Endothelial cell of umbilical vein (primary cell): ENCODE results near the gene ZNF22. TPM values are rescaled to one million over a fixed set of nuclear protein-coding genes. Genes with fewer than 3 reads are reported as not detected.
A peak's percentile ranks its signal among the peaks of the same experiment; 100 is the strongest.

ENCODE experiments used
- BruUV-seq: library from RNA; stranded (reverse); fragments of 400-500 nt; replicated peaks from 2 replicates; lab custom pipeline; 2021; lab: Mats Ljungman, UMichigan
- CTCF ChIA-PET: fragments of 300-600, 350-600 bp; sonication (Branson Sonifier 250); formaldehyde crosslinking; loops from one replicate; lab custom pipeline; 2021; ENCODE audit warnings: antibody characterized with exemption, inconsistent platforms; lab: Charles Lee
- POLR2A ChIA-PET: fragments of 300-600, 350-600 bp; sonication (Branson Sonifier 250); formaldehyde crosslinking; loops from one replicate; lab custom pipeline; 2021; ENCODE audit warnings: antibody characterized with exemption, inconsistent platforms; lab: Charles Lee
- DNase-seq: peaks from one replicate; pipeline ENCODE4 v3.0.0-alpha.2; 2011; ENCODE audit warnings: low read depth, low spot score
- FAIRE-seq: peaks from 2 replicates; lab custom pipeline; 2011; peaks lifted over from hg19 to GRCh38; lab: Jason Lieb, UNC
- H2AFZ ChIP-seq: 2 replicates; pipeline ENCODE4 v1.6.0; 2012; ENCODE audit warnings: low read depth, low read length, control low read depth, inconsistent platforms
- H3K27ac ChIP-seq: 2 replicates; pipeline ENCODE4 v1.5.1; 2011; ENCODE audit warnings: low read depth, mild to moderate bottlenecking, control low read depth, low read length, moderate library complexity; ENCODE audit not compliant: insufficient read depth
- H3K27me3 ChIP-seq, 2 experiments: 2 replicates each; pipeline versions ENCODE4 v1.6.0 to v1.6.1; 2011; ENCODE audit warnings: low read length in 2 of 2, mixed read lengths in 1 of 2; ENCODE audit not compliant: control insufficient read depth in 2 of 2, insufficient read depth in 2 of 2
- H3K36me3 ChIP-seq, 2 experiments: 2 replicates in 1 of 2; 3 replicates in 1 of 2; pipeline ENCODE4 v1.5.1; 2011; ENCODE audit warnings: low read length in 2 of 2, mild to moderate bottlenecking in 1 of 2, moderate library complexity in 1 of 2; ENCODE audit not compliant: control insufficient read depth in 2 of 2, insufficient read depth in 2 of 2; ENCODE audit errors: extremely low read depth in 1 of 2
- H3K4me1 ChIP-seq: 3 replicates; pipeline ENCODE4 v1.5.1; 2011; ENCODE audit warnings: mild to moderate bottlenecking, low read length; ENCODE audit not compliant: control insufficient read depth, insufficient read depth; ENCODE audit errors: extremely low read depth
- H3K4me2 ChIP-seq: 2 replicates; pipeline ENCODE4 v1.6.1; 2011; ENCODE audit warnings: low read length, control low read depth, mixed read lengths; ENCODE audit not compliant: insufficient read depth
- H3K4me3 ChIP-seq, 3 experiments: fragments of 200-600 bp in 1 of 3; sonication (generic), shearing (Covaris generic) in 1 of 3; replicated peaks in 1 of 3; 2 replicates each; pipeline ENCODE4 v1.5.1; 2011 to 2016; ENCODE audit warnings: control low read depth in 3 of 3, low read length in 3 of 3, mild to moderate bottlenecking in 2 of 3, inconsistent platforms in 1 of 3, low read depth in 1 of 3, moderate library complexity in 1 of 3; ENCODE audit not compliant: insufficient read depth in 1 of 3
- H3K79me2 ChIP-seq: 2 replicates; pipeline ENCODE4 v1.6.0; 2012; ENCODE audit warnings: low read length, inconsistent platforms; ENCODE audit not compliant: control insufficient read depth, insufficient read depth
- H3K9ac ChIP-seq: replicated peaks from 2 replicates; pipeline ENCODE3; 2011; ENCODE audit warnings: low read length, control low read depth; ENCODE audit not compliant: insufficient read depth; ENCODE audit errors: extremely low read depth
- H3K9me1 ChIP-seq: replicated peaks from 3 replicates; pipeline ENCODE4 v1.6.0; 2011; ENCODE audit warnings: mild to moderate bottlenecking, low read length; ENCODE audit not compliant: control insufficient read depth, insufficient read depth; ENCODE audit errors: extremely low read depth
- H3K9me3 ChIP-seq: replicated peaks from 2 replicates; pipeline ENCODE4 v1.5.1; 2012; ENCODE audit warnings: low read length, inconsistent platforms; ENCODE audit not compliant: control insufficient read depth, insufficient read depth
- H4K20me1 ChIP-seq: replicated peaks from 2 replicates; pipeline ENCODE3; 2011; ENCODE audit warnings: mild to moderate bottlenecking, low read length; ENCODE audit not compliant: control insufficient read depth, insufficient read depth; ENCODE audit errors: extremely low read depth
- CTCF ChIP-seq, 2 donors: IDR thresholded peaks; 1 replicate in 1 of 2; 2 replicates in 1 of 2; pipeline ENCODE4 v1.5.1; 2011; ENCODE audit warnings: low read length in 2 of 2, mild to moderate bottlenecking in 2 of 2, moderate library complexity in 2 of 2, control low read depth in 1 of 2, inconsistent platforms in 1 of 2, low read depth in 1 of 2; ENCODE audit not compliant: insufficient read depth in 1 of 2; ENCODE audit errors: extremely low read depth in 1 of 2
- EZH2 ChIP-seq: IDR thresholded peaks from 2 replicates; pipeline ENCODE4 v1.6.1; 2012; ENCODE audit warnings: borderline replicate concordance, low read depth, mild to moderate bottlenecking, moderate library complexity, low read length, inconsistent platforms; ENCODE audit not compliant: severe bottlenecking
- FOS ChIP-seq: IDR thresholded peaks from 2 replicates; pipeline ENCODE4 v1.6.1; 2011; ENCODE audit warnings: mild to moderate bottlenecking, low read length, moderate library complexity, borderline replicate concordance; ENCODE audit not compliant: insufficient read depth
- GATA2 ChIP-seq: IDR thresholded peaks from 2 replicates; pipeline ENCODE4 v1.7.0; 2011; ENCODE audit warnings: low read depth, mild to moderate bottlenecking, moderate library complexity, mixed read lengths, low read length; ENCODE audit not compliant: insufficient read length, insufficient read depth
- JUN ChIP-seq: IDR thresholded peaks from 2 replicates; pipeline ENCODE4 v1.6.1; 2011; ENCODE audit warnings: borderline replicate concordance, low read depth; ENCODE audit not compliant: insufficient read length, insufficient read depth
- MAX ChIP-seq: IDR thresholded peaks from 2 replicates; pipeline ENCODE4 v1.6.1; 2011; ENCODE audit not compliant: insufficient read depth, insufficient read length
- MYC ChIP-seq: IDR thresholded peaks from one replicate; pipeline ENCODE4 v1.6.1; 2011; ENCODE audit warnings: mild to moderate bottlenecking, low read depth, low read length
- POLR2A ChIP-seq: IDR thresholded peaks from 2 replicates; pipeline ENCODE4 v1.6.1; 2012; ENCODE audit warnings: low read depth, mild to moderate bottlenecking, control low read depth, low read length
- POLR2AphosphoS5 ChIP-seq: IDR thresholded peaks from 2 replicates; pipeline ENCODE4 v1.6.1; 2012; ENCODE audit warnings: low read depth, mild to moderate bottlenecking, control low read depth, low read length, moderate library complexity; ENCODE audit not compliant: insufficient read depth
- dilution Hi-C: fragments of 300-500 bp; cut with MboI; formaldehyde crosslinking; loops from one replicate; pipeline ENCODE4 v1.15.0; 2019; ENCODE audit warnings: low sequenced_read_pairs; ENCODE audit not compliant: extremely low pct_ligation_motif_present
- intact Hi-C: fragments of 100-400 bp; cut with micrococcal nuclease; formaldehyde crosslinking; loops from one replicate; pipeline ENCODE4 v1.10.0; 2022
- polyA plus RNA-seq, 4 experiments: library from polyadenylated mRNA; depleted of rRNA in 3 of 4; stranded (reverse) in 3 of 4; unstranded in 1 of 4; fragments of >200 nt; gene quantifications; 2 replicates each; pipeline versions ENCODE4 v1.2.1 to v1.2.3, GENCODE V29; 2011 to 2012; ENCODE audit warnings: missing spikeins in 1 of 4
- total RNA-seq: library from RNA; stranded (reverse); gene quantifications from 2 replicates; pipeline ENCODE4 v1.2.3, GENCODE V29; 2021

Gene ZNF22
- total and polyA plus RNA-seq, 2 donors (not counting 3 experiments of a cell fraction or from before 2014, with no cell fraction given), result 21.0 to 48.7 TPM

- dilution Hi-C loops (no loop called here), intact Hi-C loops (loop anchor here (1.0 kb wide), 2 partner anchors 16 to 42 kb away; no protein-coding TSS in a partner anchor)
- Histone ChIP-seq H3K79me2 (no peaks in the 10 kb centered on the region), H2AFZ (peak within 1 kb of the TSS; percentile 100), H3K27me3 (no peaks in the 10 kb centered on the region), H3K9me3 (no peaks in the 10 kb centered on the region), H4K20me1 (no peaks in the 10 kb centered on the region), H3K27ac (peak within 1 kb of the TSS; percentile 57), H3K9ac (peak within 1 kb of the TSS; percentile 73), H3K9me1 (no peaks in the 10 kb centered on the region), H3K4me2 (peak within 1 kb of the TSS; percentile 65), H3K4me1 (peaks cover 11% of the 10 kb centered on the region), H3K4me3 (peak within 1 kb of the TSS; percentile 40 to 85 (median 74)), H3K36me3 (no peaks in the 10 kb centered on the region)
- no peak for TF ChIP-seq MYC
- peak; percentile 82 for TF ChIP-seq POLR2A
- peak; percentile 76 for TF ChIP-seq POLR2AphosphoS5
- TSS peak; percentile 52 for BruUV-seq
- ChIA-PET POLR2A (no interaction called here), CTCF (interaction anchor here (0.8 to 1.5 kb wide), 2 partner anchors 22 to 27 kb away, joined by 3 to 6 read pairs; no protein-coding TSS in a partner anchor)
- FAIRE-seq (peak; percentile 83), DNase-seq (peak; percentile 90)
These were observed 41.3 kb upstream of the ZNF22 start, which contains the start of gene RASSF4 for GRCh38 chr10:44959247-44960087. Gene RASSF4 (plus strand): TSS chr10:44959802. CDS start chr10:44970203, 10,401 bp downstream.

GRCh38 chr10:44960088-44960460 lies 40.6 kb upstream of the ZNF22 start:
- Histone ChIP-seq H3K4me2 (peak overlapping the region; percentile 62), H3K9me3 (no peaks in the 10 kb centered on the region), H3K79me2 (no peaks in the 10 kb centered on the region), H4K20me1 (no peaks in the 10 kb centered on the region), H3K36me3 (no peaks in the 10 kb centered on the region), H2AFZ (peak overlapping the region; percentile 100), H3K27me3 (no peaks in the 10 kb centered on the region), H3K4me1 (peaks cover 11% of the 10 kb centered on the region), H3K9ac (no peak overlapping the region), H3K27ac (no peak overlapping the region), H3K4me3 (peak overlapping the region in 2 of 3 experiments; percentile 46 to 85), H3K9me1 (no peaks in the 10 kb centered on the region)
- dilution Hi-C loops (no loop called here), intact Hi-C loops (no loop called here)
- DNase-seq (no peak), FAIRE-seq (no peak)
- no TSS peak for BruUV-seq
- POLR2A ChIA-PET, result no interaction called here
- CTCF ChIA-PET, result interaction anchor here (1.5 kb wide), 1 partner anchor 27 kb away, joined by 6 read pairs; no protein-coding TSS in a partner anchor
- TF ChIP-seq POLR2A, result no peak
- TF ChIP-seq EZH2, result no peak
- TF ChIP-seq CTCF (IDR thresholded peaks at IDR 0.05; ENCODE audit: extremely low read depth in 1 of 2, insufficient read depth in 1 of 2, low read depth in 1 of 2, low read length in 2 of 2), result no peak
- TF ChIP-seq GATA2, result no peak
- TF ChIP-seq JUN, result no peak
- TF ChIP-seq POLR2AphosphoS5, result no peak
- no peak for TF ChIP-seq FOS
- no peak for TF ChIP-seq MAX
